Liver (tissue), 9 donors: Measurements from ENCODE around the gene BMAL1. TPM values are rescaled to one million over a fixed set of nuclear protein-coding genes. Genes with fewer than 3 reads are reported as not detected.

Experiments
- DNase-seq: peaks from one replicate; pipeline ENCODE4 v3.0.0-alpha.2; 2017; ENCODE audit warnings: low spot score
- H3K27ac ChIP-seq, 2 donors: one replicate each; pipeline ENCODE4 v1.7.0; 2013; ENCODE audit warnings: inconsistent platforms in 2 of 2, low read length in 2 of 2, control low read depth in 1 of 2, low read depth in 1 of 2, mild to moderate bottlenecking in 1 of 2
- H3K27me3 ChIP-seq, 4 donors: one replicate each; pipeline versions ENCODE4 v1.6.1 to v1.7.0; 2013; ENCODE audit warnings: low read length in 3 of 4, inconsistent platforms in 1 of 4, mild to moderate bottlenecking in 1 of 4, moderate library complexity in 1 of 4; ENCODE audit not compliant: control insufficient read depth in 4 of 4, insufficient read depth in 4 of 4
- H3K36me3 ChIP-seq, 4 donors: one replicate each; pipeline versions ENCODE4 v1.6.1 to v1.7.0; 2013; ENCODE audit warnings: low read length in 3 of 4, mild to moderate bottlenecking in 3 of 4, low read depth in 1 of 4, moderate library complexity in 1 of 4; ENCODE audit not compliant: control insufficient read depth in 4 of 4, insufficient read depth in 3 of 4
- H3K4me1 ChIP-seq, 4 donors: one replicate each; pipeline versions ENCODE4 v1.6.1 to v1.7.0; 2013; ENCODE audit warnings: low read length in 3 of 4, mild to moderate bottlenecking in 3 of 4, moderate library complexity in 1 of 4; ENCODE audit not compliant: control insufficient read depth in 4 of 4, insufficient read depth in 4 of 4
- H3K4me3 ChIP-seq, 3 donors: one replicate each; pipeline versions ENCODE4 v1.6.1 to v1.7.0; 2013; ENCODE audit warnings: low read length in 3 of 3, control low read depth in 1 of 3, low read depth in 1 of 3, mild to moderate bottlenecking in 1 of 3
- H3K9ac ChIP-seq, 2 donors: one replicate each; pipeline ENCODE4 v1.7.0; 2013; ENCODE audit warnings: low read length in 2 of 2, mild to moderate bottlenecking in 2 of 2, moderate library complexity in 2 of 2, control low read depth in 1 of 2, low read depth in 1 of 2
- H3K9me3 ChIP-seq, 4 donors: one replicate each; pipeline versions ENCODE4 v1.6.1 to v1.7.0; 2013; ENCODE audit warnings: low read length in 3 of 4; ENCODE audit not compliant: control insufficient read depth in 4 of 4
- CTCF ChIP-seq: fragments of 150-350 bp; IDR thresholded peaks from 2 replicates; pipeline ENCODE4 v1.5.1; 2017; ENCODE audit warnings: improper control_type of control experiment, low read depth, low read length; ENCODE audit not compliant: missing input control
- EGR1 ChIP-seq, 2 donors: IDR thresholded peaks; 2 replicates each; pipeline ENCODE4 v1.6.1; 2016 to 2018; ENCODE audit warnings: antibody characterized with exemption in 2 of 2, low read depth in 2 of 2
- FOXA1 ChIP-seq: IDR thresholded peaks from 2 replicates; pipeline ENCODE4 v1.6.1; 2016; ENCODE audit warnings: antibody characterized with exemption
- FOXA2 ChIP-seq: IDR thresholded peaks from 2 replicates; pipeline ENCODE4 v1.6.1; 2016; ENCODE audit warnings: antibody characterized with exemption
- GABPA ChIP-seq, 2 donors: IDR thresholded peaks in 1 of 2; conservative IDR thresholded peaks in 1 of 2; 2 replicates each; pipeline ENCODE4 v1.6.1; 2016; ENCODE audit warnings: antibody characterized with exemption in 2 of 2, mild to moderate bottlenecking in 1 of 2, moderate library complexity in 1 of 2
- HNF4A ChIP-seq, 2 donors: conservative IDR thresholded peaks; 2 replicates each; pipeline ENCODE4 v1.6.1; 2016; ENCODE audit warnings: antibody characterized with exemption in 2 of 2, mild to moderate bottlenecking in 2 of 2
- HNF4G ChIP-seq: IDR thresholded peaks from 2 replicates; pipeline ENCODE4 v1.6.1; 2016; ENCODE audit warnings: antibody characterized with exemption
- JUND ChIP-seq, 2 donors: IDR thresholded peaks; 2 replicates each; pipeline ENCODE4 v1.6.1; 2016; ENCODE audit warnings: antibody characterized with exemption in 2 of 2
- MAX ChIP-seq: IDR thresholded peaks from 2 replicates; pipeline ENCODE4 v1.6.1; 2016; ENCODE audit warnings: antibody characterized with exemption
- NR2F2 ChIP-seq: IDR thresholded peaks from 2 replicates; pipeline ENCODE4 v1.6.1; 2016; ENCODE audit warnings: antibody characterized with exemption
- RAD21 ChIP-seq, 2 donors: IDR thresholded peaks; 2 replicates each; pipeline ENCODE4 v1.6.1; 2016; ENCODE audit warnings: antibody characterized with exemption in 2 of 2, mild to moderate bottlenecking in 2 of 2
- RXRA ChIP-seq, 2 donors: IDR thresholded peaks; 2 replicates each; pipeline ENCODE4 v1.6.1; 2017 to 2018; ENCODE audit warnings: antibody characterized with exemption in 2 of 2, mild to moderate bottlenecking in 1 of 2
- SP1 ChIP-seq: IDR thresholded peaks from 2 replicates; pipeline ENCODE4 v1.6.1; 2018; ENCODE audit warnings: antibody characterized with exemption, mild to moderate bottlenecking
- TAF1 ChIP-seq: conservative IDR thresholded peaks from 2 replicates; pipeline ENCODE4 v1.6.1; 2016; ENCODE audit warnings: antibody characterized with exemption, mild to moderate bottlenecking
- YY1 ChIP-seq: IDR thresholded peaks from 2 replicates; pipeline ENCODE4 v1.6.1; 2016; ENCODE audit warnings: antibody characterized with exemption, mild to moderate bottlenecking
- WGBS: extraction: QIAGEN DNeasy Blood & Tissue Kit; methylation state at CpG from one replicate; pipeline ENCODE4 v1.1.7; 2013; 5-methylcytosine and 5-hydroxymethylcytosine counted together
- polyA plus RNA-seq, 2 donors: library from polyadenylated mRNA; stranded (reverse) in 1 of 2; unstranded in 1 of 2; fragments of 200-250 nt in 1 of 2; fragments of >200 nt in 1 of 2; fragmentation: Nextera tagmentation in 1 of 2; extraction: Ambion mirVana in 1 of 2; gene quantifications; one replicate each; pipeline versions ENCODE4 v1.2.1 to v1.2.3, GENCODE V29; 2013 to 2015
- total RNA-seq, 2 donors: library from RNA; depleted of rRNA; stranded (reverse); fragments of >200 nt; gene quantifications; one replicate each; pipeline ENCODE4 v1.2.3, GENCODE V29; 2014
- TF ChIP-seq, protein P1 (sequence below): IDR thresholded peaks from 2 replicates; pipeline ENCODE4 v1.6.1; 2016; ENCODE audit warnings: antibody characterized with exemption
- TF ChIP-seq, protein P2 (sequence below): IDR thresholded peaks from 2 replicates; pipeline ENCODE4 v1.6.1; 2016; ENCODE audit warnings: antibody characterized with exemption, mild to moderate bottlenecking
- TF ChIP-seq, protein P3 (sequence below): IDR thresholded peaks from 2 replicates; pipeline ENCODE4 v1.6.1; 2016; ENCODE audit warnings: antibody characterized with exemption
- donor health status: healthy.
- donor health status: healthy.
- donor health status: healthy.
- donor health status: healthy.
- donor health status: healthy.

The BMAL1 gene
- total and polyA plus RNA-seq, 4 donors = 4.7 to 39.0 (median 15.0) TPM

GRCh38 chr11:13290221-13290980, 12.8 kb downstream of the BMAL1 start:
- H3K9ac ChIP-seq = no peak overlapping the region
- no peaks in the 10 kb centered on the region for H3K27me3 ChIP-seq
- no peak overlapping the region for H3K4me3 ChIP-seq
- TF ChIP-seq JUND (IDR thresholded peaks at IDR 0.05) (no peak), EGR1 (IDR thresholded peaks at IDR 0.05; ENCODE audit: low read depth in 2 of 2) (no peak), FOXA2 (no peak), GABPA (IDR thresholded peaks at IDR 0.05 in 1 of 2, conservative IDR thresholded peaks at IDR 0.05 in 1 of 2) (no peak), NR2F2 (no peak), RAD21 (IDR thresholded peaks at IDR 0.05) (no peak), YY1 (no peak), FOXA1 (no peak), MAX (no peak), HNF4A (conservative IDR thresholded peaks at IDR 0.05) (no peak), SP1 (no peak), HNF4G (no peak), CTCF (no peak), RXRA (IDR thresholded peaks at IDR 0.05) (no peak), TAF1 (no peak)
- TF ChIP-seq, protein P1, sequence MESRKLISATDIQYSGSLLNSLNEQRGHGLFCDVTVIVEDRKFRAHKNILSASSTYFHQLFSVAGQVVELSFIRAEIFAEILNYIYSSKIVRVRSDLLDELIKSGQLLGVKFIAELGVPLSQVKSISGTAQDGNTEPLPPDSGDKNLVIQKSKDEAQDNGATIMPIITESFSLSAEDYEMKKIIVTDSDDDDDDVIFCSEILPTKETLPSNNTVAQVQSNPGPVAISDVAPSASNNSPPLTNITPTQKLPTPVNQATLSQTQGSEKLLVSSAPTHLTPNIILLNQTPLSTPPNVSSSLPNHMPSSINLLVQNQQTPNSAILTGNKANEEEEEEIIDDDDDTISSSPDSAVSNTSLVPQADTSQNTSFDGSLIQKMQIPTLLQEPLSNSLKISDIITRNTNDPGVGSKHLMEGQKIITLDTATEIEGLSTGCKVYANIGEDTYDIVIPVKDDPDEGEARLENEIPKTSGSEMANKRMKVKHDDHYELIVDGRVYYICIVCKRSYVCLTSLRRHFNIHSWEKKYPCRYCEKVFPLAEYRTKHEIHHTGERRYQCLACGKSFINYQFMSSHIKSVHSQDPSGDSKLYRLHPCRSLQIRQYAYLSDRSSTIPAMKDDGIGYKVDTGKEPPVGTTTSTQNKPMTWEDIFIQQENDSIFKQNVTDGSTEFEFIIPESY = no peak
- TF ChIP-seq, protein P2, sequence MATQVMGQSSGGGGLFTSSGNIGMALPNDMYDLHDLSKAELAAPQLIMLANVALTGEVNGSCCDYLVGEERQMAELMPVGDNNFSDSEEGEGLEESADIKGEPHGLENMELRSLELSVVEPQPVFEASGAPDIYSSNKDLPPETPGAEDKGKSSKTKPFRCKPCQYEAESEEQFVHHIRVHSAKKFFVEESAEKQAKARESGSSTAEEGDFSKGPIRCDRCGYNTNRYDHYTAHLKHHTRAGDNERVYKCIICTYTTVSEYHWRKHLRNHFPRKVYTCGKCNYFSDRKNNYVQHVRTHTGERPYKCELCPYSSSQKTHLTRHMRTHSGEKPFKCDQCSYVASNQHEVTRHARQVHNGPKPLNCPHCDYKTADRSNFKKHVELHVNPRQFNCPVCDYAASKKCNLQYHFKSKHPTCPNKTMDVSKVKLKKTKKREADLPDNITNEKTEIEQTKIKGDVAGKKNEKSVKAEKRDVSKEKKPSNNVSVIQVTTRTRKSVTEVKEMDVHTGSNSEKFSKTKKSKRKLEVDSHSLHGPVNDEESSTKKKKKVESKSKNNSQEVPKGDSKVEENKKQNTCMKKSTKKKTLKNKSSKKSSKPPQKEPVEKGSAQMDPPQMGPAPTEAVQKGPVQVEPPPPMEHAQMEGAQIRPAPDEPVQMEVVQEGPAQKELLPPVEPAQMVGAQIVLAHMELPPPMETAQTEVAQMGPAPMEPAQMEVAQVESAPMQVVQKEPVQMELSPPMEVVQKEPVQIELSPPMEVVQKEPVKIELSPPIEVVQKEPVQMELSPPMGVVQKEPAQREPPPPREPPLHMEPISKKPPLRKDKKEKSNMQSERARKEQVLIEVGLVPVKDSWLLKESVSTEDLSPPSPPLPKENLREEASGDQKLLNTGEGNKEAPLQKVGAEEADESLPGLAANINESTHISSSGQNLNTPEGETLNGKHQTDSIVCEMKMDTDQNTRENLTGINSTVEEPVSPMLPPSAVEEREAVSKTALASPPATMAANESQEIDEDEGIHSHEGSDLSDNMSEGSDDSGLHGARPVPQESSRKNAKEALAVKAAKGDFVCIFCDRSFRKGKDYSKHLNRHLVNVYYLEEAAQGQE = no peak
- TF ChIP-seq, protein P3, sequence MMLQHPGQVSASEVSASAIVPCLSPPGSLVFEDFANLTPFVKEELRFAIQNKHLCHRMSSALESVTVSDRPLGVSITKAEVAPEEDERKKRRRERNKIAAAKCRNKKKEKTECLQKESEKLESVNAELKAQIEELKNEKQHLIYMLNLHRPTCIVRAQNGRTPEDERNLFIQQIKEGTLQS = no peak
- no peak for DNase-seq
- H3K4me1 ChIP-seq = peaks cover 0 to 11% (median 2%) of the 10 kb centered on the region in 4 donors
- H3K36me3 ChIP-seq = no peaks in the 10 kb centered on the region
- no peak overlapping the region for H3K27ac ChIP-seq
- 70% methylated on average over 5 of the region's 5 CpGs for WGBS
- H3K9me3 ChIP-seq = no peaks in the 10 kb centered on the region
